HepG2 (cell line): Measurements from ENCODE around the gene DPM2. TPM values are rescaled to one million over a fixed set of nuclear protein-coding genes. Genes with fewer than 3 reads are reported as not detected.

ENCODE experiments used
- BCL6 ChIP-seq: IDR thresholded peaks from 2 replicates; pipeline ENCODE4 v1.6.1; 2016; ENCODE audit warnings: missing genetic modification reagents, missing compliant biosample characterization
- CREB1 ChIP-seq, 2 experiments: fragments of 450-650 bp in 1 of 2; IDR thresholded peaks; 2 replicates each; pipeline ENCODE4 v1.6.1; 2016 to 2017; ENCODE audit warnings: control low read depth in 1 of 2, mild to moderate bottlenecking in 1 of 2, missing compliant biosample characterization in 1 of 2, missing genetic modification characterization in 1 of 2
- DBP ChIP-seq: sonication (generic); formaldehyde crosslinking; IDR thresholded peaks from 2 replicates; pipeline ENCODE4 v1.4.0; 2020; ENCODE audit warnings: missing genetic modification reagents; ENCODE audit errors: not compliant biosample characterization
- HMG20B ChIP-seq: conservative IDR thresholded peaks from 2 replicates; pipeline ENCODE4 v1.6.1; 2016; ENCODE audit warnings: missing genetic modification reagents, missing compliant biosample characterization
- HNF1B ChIP-seq: sonication (generic); formaldehyde crosslinking; IDR thresholded peaks from 2 replicates; pipeline ENCODE4 v1.5.1; 2020; ENCODE audit warnings: mild to moderate bottlenecking, moderate library complexity, missing genetic modification reagents
- KLF11 ChIP-seq: IDR thresholded peaks from 2 replicates; pipeline ENCODE4 v1.6.1; 2016; ENCODE audit warnings: missing compliant biosample characterization
- PCBP1 ChIP-seq: fragments of 200-400 bp; formaldehyde crosslinking; IDR thresholded peaks from 2 replicates; pipeline ENCODE4 v1.6.1; 2017; ENCODE audit warnings: mild to moderate bottlenecking, low read depth, low read length, borderline replicate concordance
- RAD51 ChIP-seq: fragments of 450-650 bp; IDR thresholded peaks from 2 replicates; pipeline ENCODE4 v1.6.1; 2016; ENCODE audit warnings: borderline replicate concordance
- RELA ChIP-seq: sonication (generic); formaldehyde crosslinking; IDR thresholded peaks from 2 replicates; pipeline ENCODE4 v1.4.0; 2020; ENCODE audit warnings: missing genetic modification reagents
- RERE ChIP-seq: IDR thresholded peaks from 2 replicates; pipeline ENCODE4 v1.6.1; 2016; ENCODE audit warnings: low read depth, missing genetic modification reagents, missing compliant biosample characterization
- ZKSCAN8 ChIP-seq: IDR thresholded peaks from 2 replicates; pipeline ENCODE4 v1.6.1; 2016; ENCODE audit warnings: borderline replicate concordance, missing genetic modification reagents, missing compliant biosample characterization
- ZMAT5 ChIP-seq: sonication (generic); formaldehyde crosslinking; IDR thresholded peaks from 2 replicates; pipeline ENCODE4 v1.5.0; 2020; ENCODE audit warnings: mild to moderate bottlenecking, low read depth, missing genetic modification reagents, borderline replicate concordance
- ZNF253 ChIP-seq: sonication (generic); formaldehyde crosslinking; IDR thresholded peaks from 2 replicates; pipeline ENCODE4 v1.8.0; 2022; ENCODE audit warnings: mild to moderate bottlenecking, missing genetic modification reagents, borderline replicate concordance
- ZNF263 ChIP-seq: sonication (generic); formaldehyde crosslinking; IDR thresholded peaks from 2 replicates; pipeline ENCODE4 v1.4.0; 2020; ENCODE audit warnings: missing genetic modification reagents
- ZNF569 ChIP-seq: sonication (generic); formaldehyde crosslinking; IDR thresholded peaks from 2 replicates; pipeline ENCODE4 v1.5.0; 2020; ENCODE audit warnings: mild to moderate bottlenecking, missing genetic modification reagents, moderate library complexity, borderline replicate concordance
- ZNF574 ChIP-seq: sonication (generic); formaldehyde crosslinking; IDR thresholded peaks from 2 replicates; pipeline ENCODE4 v1.4.0; 2020; ENCODE audit warnings: missing genetic modification reagents
- ZNF766 ChIP-seq: sonication (generic); formaldehyde crosslinking; IDR thresholded peaks from 2 replicates; pipeline ENCODE4 v1.5.0; 2020; ENCODE audit warnings: missing genetic modification reagents, borderline replicate concordance
- polyA plus RNA-seq, 8 experiments: library from polyadenylated mRNA; depleted of rRNA in 3 of 8; stranded (reverse) in 7 of 8; unstranded in 1 of 8; fragments of >200 nt; fragmentation: Illumina TruSeq in 4 of 8; extraction: Trizol in 4 of 8; gene quantifications; 2 replicates each; pipeline versions ENCODE4 v1.2.1 to v1.2.3, GENCODE V29; 2011 to 2016; ENCODE audit warnings: low read depth in 4 of 8, missing spikeins in 1 of 8, mixed read lengths in 1 of 8; ENCODE audit not compliant: insufficient read depth in 1 of 8
- total RNA-seq, 5 experiments: library from RNA; depleted of rRNA; stranded (reverse); fragments of >200 nt; fragmentation: Illumina TruSeq; extraction: Trizol; gene quantifications; 2 replicates each; pipeline ENCODE4 v1.2.3, GENCODE V29; 2016; ENCODE audit warnings: low read depth in 1 of 5

The DPM2 gene
- total and polyA plus RNA-seq, 2 of the 13 experiments (the other 11 are each of a cell fraction or from before 2014, with no cell fraction given) = 24.8 to 35.3 TPM

GRCh38 chr9:127930231-127931091 is 7.2 kb downstream of the DPM2 start, which contains the start of gene PIP5KL1 (continued):
- TF ChIP-seq ZNF766 (no peak), DBP (CRISPR knock-in tag) (no peak), PCBP1 (0 out of 2 replicates have a peak, but pooled peaks have one; percentile 25), ZKSCAN8 (no peak), CREB1 (IDR thresholded peaks at IDR 0.05) (no peak), CREB1 (CRISPR knock-in tag; IDR thresholded peaks at IDR 0.05) (no peak), RAD51 (no peak), ZNF263 (0 out of 2 replicates have a peak, but pooled peaks have one; percentile 16), RELA (CRISPR knock-in tag) (no peak), ZNF253 (CRISPR knock-in tag) (no peak), BCL6 (CRISPR knock-in tag) (no peak), HNF1B (CRISPR knock-in tag) (no peak), ZNF574 (no peak), RERE (no peak), ZNF569 (no peak), ZMAT5 (no peak), KLF11 (CRISPR knock-in tag) (no peak), HMG20B (CRISPR knock-in tag) (no peak)
